ENCODE measurements around the gene CCDC159.

DNA sequence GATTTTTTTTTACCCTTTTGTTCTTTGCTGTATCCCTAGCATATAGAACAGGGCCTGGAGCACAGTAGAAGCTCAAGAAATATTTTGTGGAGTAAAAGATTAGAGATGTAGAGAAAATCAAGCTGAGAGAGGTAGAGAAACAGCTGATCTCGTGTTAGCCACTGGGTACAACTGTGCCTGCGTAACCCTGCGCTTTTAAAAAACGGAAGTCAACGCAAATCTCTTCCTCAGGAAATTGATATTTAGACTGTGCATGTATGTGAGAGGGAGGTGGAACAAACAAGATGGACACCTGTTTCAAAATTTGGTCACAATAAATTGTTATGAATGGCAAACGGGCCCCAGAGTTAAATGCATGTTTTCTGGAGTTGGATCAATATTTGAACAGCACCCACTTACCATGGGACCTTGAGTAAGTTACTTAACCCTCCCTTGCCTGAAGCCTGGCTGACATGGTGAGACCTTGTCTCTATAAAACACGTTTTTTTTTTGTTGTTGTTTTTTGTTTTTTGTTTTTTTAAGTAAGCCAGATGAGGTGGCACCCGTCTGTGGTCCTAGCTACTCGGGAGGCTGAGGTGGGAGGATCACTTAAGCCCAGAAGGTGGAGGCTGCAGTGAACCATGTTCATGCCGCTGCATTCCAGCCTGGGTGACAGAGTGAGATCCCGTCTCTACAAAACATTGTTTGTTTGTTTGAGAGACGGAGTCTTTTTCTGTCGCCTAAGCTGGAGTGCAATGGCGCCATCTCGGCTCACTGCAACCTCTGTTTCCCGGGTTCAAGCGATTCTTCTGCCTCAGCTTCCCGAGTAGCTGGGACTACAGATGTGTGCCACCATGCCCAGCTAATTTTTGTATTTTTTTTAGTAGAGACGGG is 41.1 kb downstream of the CCDC159 start:
- no peak for TF ChIP-seq EZH2phosphoT487 (IDR thresholded peaks at IDR 0.05; ENCODE audit: borderline replicate concordance)
- TF ChIP-seq, protein P1, sequence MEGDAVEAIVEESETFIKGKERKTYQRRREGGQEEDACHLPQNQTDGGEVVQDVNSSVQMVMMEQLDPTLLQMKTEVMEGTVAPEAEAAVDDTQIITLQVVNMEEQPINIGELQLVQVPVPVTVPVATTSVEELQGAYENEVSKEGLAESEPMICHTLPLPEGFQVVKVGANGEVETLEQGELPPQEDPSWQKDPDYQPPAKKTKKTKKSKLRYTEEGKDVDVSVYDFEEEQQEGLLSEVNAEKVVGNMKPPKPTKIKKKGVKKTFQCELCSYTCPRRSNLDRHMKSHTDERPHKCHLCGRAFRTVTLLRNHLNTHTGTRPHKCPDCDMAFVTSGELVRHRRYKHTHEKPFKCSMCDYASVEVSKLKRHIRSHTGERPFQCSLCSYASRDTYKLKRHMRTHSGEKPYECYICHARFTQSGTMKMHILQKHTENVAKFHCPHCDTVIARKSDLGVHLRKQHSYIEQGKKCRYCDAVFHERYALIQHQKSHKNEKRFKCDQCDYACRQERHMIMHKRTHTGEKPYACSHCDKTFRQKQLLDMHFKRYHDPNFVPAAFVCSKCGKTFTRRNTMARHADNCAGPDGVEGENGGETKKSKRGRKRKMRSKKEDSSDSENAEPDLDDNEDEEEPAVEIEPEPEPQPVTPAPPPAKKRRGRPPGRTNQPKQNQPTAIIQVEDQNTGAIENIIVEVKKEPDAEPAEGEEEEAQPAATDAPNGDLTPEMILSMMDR (conservative IDR thresholded peaks at IDR 0.05; ENCODE audit: low read length): no peak
